ENCODE data around the gene KPRP.

KPRP gene

GRCh38 chr1:152741656-152742055 is 16.2 kb upstream of the KPRP start:
- H3K4me3 ChIP-seq (replicated peaks in 1 of 2; ENCODE audit: low read depth in 2 of 2, low read length in 2 of 2): no peak overlapping the region
- no peak for TF ChIP-seq CTCF (IDR thresholded peaks at IDR 0.05; ENCODE audit: low read depth, low read length)
- no peak for DNase-seq (ENCODE audit: low read depth in 2 of 2)

GRCh38 chr1:152743371-152744145 is 14.3 kb upstream of the KPRP start:
- no peak for DNase-seq (ENCODE audit: low read depth in 2 of 2)
- TF ChIP-seq CTCF (IDR thresholded peaks at IDR 0.05; ENCODE audit: low read depth, low read length): no peak
- no peak overlapping the region for H3K4me3 ChIP-seq (replicated peaks in 1 of 2; ENCODE audit: low read depth in 2 of 2, low read length in 2 of 2)

- no peak for TF ChIP-seq CTCF (IDR thresholded peaks at IDR 0.05; ENCODE audit: low read depth, low read length)
- no peak for DNase-seq (ENCODE audit: low read depth in 2 of 2)
These were observed 12.5 kb upstream of the KPRP start for GRCh38 chr1:152745289-152745704.

GRCh38 chr1:152745765-152746444 is 11.9 kb upstream of the KPRP start:
- no peak for TF ChIP-seq CTCF (IDR thresholded peaks at IDR 0.05; ENCODE audit: low read depth, low read length)
- DNase-seq (ENCODE audit: low read depth in 2 of 2): no peak
- H3K4me3 ChIP-seq (replicated peaks in 1 of 2; ENCODE audit: low read depth in 2 of 2, low read length in 2 of 2): no peak overlapping the region

More at GRCh38 chr1:152745289-152745704, 12.5 kb upstream of the KPRP start:
- no peak overlapping the region for H3K4me3 ChIP-seq (replicated peaks in 1 of 2; ENCODE audit: low read depth in 2 of 2, low read length in 2 of 2)

- DNase-seq (ENCODE audit: low read depth in 2 of 2): no peak
- no peak overlapping the region for H3K4me3 ChIP-seq (replicated peaks in 1 of 2; ENCODE audit: low read depth in 2 of 2, low read length in 2 of 2)
- no peak for TF ChIP-seq CTCF (IDR thresholded peaks at IDR 0.05; ENCODE audit: low read depth, low read length)
These were observed 10.0 kb upstream of the KPRP start for GRCh38 chr1:152747831-152748230.

GRCh38 chr1:152752225-152752624 is 5.6 kb upstream of the KPRP start:
- H3K4me3 ChIP-seq (replicated peaks in 1 of 2; ENCODE audit: low read depth in 2 of 2, low read length in 2 of 2): no peak overlapping the region
- TF ChIP-seq CTCF (IDR thresholded peaks at IDR 0.05; ENCODE audit: low read depth, low read length): no peak
- peak in 1 of 2 donors; percentile 41 for DNase-seq (ENCODE audit: low read depth in 2 of 2)

Data from cardiac fibroblast (primary cell).